AG20443 (cell line): ENCODE measurements around the gene AK8.
A peak's percentile ranks its signal among the peaks of the same experiment; 100 is the strongest.

Source experiments
- DNase-seq: peaks from one replicate; pipeline ENCODE4 v3.0.0; 2012; ENCODE audit warnings: low spot score, mixed read lengths

The AK8 gene

GRCh38 chr9:132770770-132771310 is 107.2 kb downstream of the AK8 start:
- no peak for DNase-seq

DNA sequence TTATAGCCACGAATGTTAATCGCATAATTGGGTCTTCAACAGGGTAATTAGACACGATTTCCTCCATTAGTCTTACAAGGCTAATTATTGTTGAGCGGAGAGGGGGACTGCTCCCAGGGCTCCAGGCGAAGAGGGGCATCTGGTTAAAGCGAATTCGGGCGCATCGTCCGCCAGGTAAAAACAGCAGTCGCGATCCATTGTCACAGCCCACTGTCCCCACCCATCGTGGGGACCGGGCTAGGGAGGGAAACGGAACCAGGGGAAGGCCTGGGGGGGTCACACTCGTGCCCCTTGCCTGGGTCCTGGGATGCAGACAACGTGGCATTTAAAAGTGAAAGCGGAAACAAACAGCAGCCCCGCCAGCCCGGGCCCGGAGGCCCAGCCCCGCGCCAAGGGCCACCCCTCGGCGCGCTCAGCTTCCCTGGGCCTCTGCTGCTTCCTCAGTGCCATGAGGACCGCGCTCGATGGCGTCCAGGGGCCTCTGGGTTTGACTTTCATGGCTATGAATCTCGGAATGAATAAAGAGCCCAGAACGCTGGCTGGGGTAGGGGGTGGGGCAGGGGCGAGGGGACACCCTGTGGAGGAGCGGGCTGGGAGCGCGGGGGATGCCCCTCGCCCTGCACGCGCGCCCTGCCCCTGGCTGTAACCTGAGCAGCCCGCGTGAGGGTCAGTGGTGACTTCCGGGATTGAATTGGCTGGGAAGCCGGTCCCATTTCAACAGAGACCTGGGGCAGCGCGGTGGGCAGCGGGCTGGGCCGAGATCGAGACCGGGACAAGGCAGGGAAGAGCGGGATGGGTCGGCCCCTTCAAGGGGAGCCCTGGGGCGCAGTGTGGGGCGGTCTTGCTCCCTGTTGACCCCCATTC is 107.9 kb downstream of the AK8 start:
- DNase-seq: peak; percentile 89

DNA sequence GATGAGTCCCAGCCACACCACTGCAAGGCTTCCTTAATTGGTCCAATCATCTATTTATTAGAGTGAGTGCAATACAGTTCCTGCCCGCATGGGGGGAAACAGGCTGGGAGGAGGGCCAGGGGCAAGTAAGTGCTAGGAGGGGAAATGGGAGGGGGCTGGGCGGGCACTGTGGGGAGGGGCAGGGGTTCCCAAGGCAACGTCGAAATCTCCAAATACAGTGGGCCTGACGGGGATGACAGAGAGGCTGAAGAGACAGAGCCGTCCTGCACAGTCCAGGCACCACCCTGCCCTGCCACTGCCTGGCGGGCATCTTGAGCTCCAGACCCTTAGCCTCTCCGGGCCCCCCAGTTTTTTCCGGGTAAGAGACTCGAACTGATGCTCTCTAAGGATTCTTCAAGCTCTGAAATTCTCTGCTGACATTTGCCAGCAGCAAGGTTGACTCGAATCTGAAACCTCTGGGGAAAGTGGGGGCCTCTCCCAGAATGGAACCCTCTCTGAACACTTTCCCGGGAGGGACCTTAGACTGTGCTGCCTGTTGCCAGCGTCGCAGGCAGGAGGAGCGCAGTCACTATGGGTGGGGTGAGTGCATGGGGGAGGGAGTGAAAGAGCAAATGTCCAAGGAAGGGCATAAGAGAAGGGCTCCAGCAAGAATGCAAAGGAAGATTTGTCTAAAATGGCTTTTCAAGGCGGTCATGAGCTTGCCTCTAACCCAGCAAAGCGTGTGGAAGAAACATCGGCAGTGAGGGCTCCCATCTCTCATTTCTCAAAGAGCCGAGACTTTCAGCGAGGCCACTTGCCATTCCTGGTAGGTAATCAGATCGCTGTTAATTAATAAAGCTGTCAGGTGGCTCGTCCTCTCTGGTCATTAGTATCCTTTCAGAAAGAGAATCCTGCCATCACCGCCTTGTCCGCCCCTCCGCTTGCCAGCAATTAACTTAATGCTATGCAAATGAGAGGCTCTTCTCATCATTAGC is 108.9 kb downstream of the AK8 start:
- DNase-seq: peak; percentile 71

DNA sequence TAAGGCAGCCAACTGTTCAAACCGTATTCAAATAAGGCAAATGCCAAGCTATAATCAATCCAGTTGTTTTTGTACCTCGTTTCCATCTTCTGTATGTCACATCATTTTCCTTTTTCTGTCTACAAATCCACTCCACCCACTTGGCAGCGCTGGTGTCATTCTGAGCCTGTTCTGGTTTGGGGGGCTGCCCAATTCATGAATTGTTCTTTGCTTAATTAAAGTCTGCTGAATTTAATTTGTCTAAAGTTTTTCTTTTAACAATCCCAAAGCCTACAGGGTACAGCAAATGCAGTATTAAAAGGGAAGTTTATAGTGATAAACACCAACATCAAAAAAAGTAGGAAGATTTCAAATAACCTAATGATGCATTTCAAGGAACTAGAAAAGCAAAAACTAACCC is 114.5 kb downstream of the AK8 start:
- no peak for DNase-seq

DNA sequence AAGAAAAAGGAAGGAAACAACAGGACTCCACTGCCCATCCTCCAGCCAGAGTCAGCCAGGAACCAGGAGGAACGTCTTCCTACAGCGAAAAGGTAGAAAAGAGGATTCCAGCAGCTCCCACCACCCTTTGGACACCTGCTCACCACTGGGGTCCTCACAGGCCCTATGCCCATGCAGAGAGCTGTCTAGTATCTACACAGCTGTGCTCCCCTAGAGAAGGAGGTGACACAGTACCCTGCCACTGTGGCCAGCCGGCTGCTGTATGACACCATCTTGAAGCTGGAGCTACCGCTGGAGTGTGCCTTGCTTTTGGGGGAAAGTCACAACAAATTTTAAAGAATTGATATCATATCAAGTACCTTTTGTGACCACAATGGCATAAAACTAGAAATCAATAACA is 115.2 kb downstream of the AK8 start:
- no peak for DNase-seq

DNA sequence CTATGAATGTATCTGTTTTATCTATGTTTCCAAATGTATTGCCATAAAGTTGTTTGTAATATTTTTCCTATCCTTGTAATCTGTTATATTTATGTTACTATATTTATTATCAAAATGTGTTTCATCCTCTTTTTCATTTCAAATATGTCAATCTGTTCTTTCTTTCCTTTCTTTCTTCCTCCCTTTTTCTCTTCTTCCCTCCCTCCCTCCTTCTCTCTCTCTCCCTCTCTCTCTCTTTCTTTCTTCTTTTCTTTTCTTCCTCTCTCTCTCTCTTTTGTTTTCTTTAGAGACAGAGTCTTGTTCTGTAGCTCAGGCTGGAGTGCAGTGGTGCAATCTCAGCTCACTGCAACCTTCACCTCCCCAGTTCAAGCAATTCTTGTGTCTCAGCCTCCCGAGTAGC is 116.5 kb downstream of the AK8 start:
- no peak for DNase-seq

GRCh38 chr9:132760057-132760456 is 118.0 kb downstream of the AK8 start:
- DNase-seq: no peak

GRCh38 chr9:132757016-132757415 is 121.1 kb downstream of the AK8 start:
- no peak for DNase-seq

GRCh38 chr9:132756214-132756845 is 121.8 kb downstream of the AK8 start:
- peak; percentile 4 for DNase-seq

GRCh38 chr9:132755096-132755495 is 123.0 kb downstream of the AK8 start:
- peak; percentile 9 for DNase-seq

DNA sequence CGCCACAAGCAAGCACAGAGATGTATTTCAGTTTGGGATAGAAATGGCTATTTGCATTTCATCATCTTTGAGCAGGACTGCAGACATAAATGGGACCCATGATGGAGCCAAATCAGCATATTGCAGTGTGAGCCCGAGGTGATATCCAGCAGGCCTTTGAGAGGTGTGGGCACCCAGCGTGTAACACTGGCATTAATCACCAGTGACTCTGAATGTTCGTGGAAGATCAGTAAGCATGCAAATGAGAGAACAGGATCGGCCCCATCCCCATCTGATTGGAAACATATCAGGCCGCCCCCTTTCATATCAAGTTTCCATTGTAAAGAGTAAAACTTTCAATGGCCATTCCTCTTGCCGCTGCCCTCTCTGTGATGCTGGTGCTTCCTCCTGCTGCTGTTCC is 123.8 kb downstream of the AK8 start:
- DNase-seq: peak; percentile 6

- DNase-seq: peak; percentile 5
Measured at GRCh38 chr9:132753593-132753880, 124.5 kb downstream of the AK8 start.

GRCh38 chr9:132752877-132753592 is 125.0 kb downstream of the AK8 start:
- no peak for DNase-seq

- DNase-seq: no peak
Measured at GRCh38 chr9:132750668-132751067, 127.4 kb downstream of the AK8 start.

DNA sequence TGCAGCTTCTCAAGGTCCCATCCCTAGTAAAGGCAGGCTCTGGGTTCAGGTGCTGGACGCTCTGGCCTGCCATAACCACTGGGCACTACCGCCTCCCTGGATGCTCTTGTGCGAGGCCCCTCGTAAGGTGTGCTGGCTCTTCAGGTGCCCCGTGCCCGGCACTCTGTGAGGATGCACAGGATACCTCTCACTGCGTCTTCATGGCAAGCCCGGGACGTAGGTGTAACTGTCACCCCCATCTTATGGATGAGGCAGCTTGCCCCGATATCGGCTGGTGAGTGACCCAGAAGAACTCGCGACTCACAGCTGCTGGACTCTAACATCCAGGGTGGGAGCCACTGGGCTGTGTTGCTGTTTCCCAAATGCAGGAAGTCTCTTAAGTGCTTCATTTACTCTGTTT is 128.8 kb downstream of the AK8 start:
- DNase-seq: no peak

DNA sequence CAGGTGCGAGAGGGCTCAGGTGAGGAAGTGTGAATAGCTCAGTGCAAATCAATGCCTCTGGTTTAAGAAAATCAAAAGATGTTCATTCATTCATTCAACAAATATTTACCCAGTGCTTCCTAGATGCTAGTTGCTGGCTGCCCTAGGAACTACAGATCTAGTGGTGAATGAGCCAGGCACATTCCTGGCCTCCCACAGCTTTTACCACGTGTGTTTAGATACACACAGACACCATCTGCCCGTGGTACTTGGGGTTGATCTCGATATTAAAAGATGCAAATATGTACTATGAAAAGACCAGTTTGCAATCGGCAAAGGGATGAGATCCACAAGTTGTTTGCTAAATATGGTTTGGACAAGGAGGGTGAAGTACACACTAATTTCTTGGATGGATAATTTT is 129.6 kb downstream of the AK8 start:
- DNase-seq: peak; percentile 4

GRCh38 chr9:132745756-132746709 is 132.1 kb downstream of the AK8 start:
- peak; percentile 6 for DNase-seq

- peak; percentile 4 for DNase-seq
Measured at GRCh38 chr9:132744881-132745755, 133.0 kb downstream of the AK8 start.

- DNase-seq: peak; percentile 2
Measured at GRCh38 chr9:132743931-132744479, 134.1 kb downstream of the AK8 start.
